GM19025 (cell line): ENCODE results near the gene RPL36A.

Experiments used
- ATAC-seq: cut with Tn5 transposase; IDR thresholded peaks from one replicate; pipeline ENCODE4 v1.9.1; 2021; ENCODE audit warnings: mild to moderate bottlenecking, low read depth, moderate library complexity; ENCODE audit not compliant: unreplicated experiment

RPL36A gene

GRCh38 chrX:101430457-101431078, 39.8 kb downstream of the RPL36A start:
- peak; percentile 91 for ATAC-seq

GRCh38 chrX:101442085-101442484, 51.3 kb downstream of the RPL36A start:
- ATAC-seq, result no peak
